Hematopoietic multipotent progenitor cell (in vitro differentiated cells): ENCODE data around the gene CHRDL1. TPM values are rescaled to one million over a fixed set of nuclear protein-coding genes. Genes with fewer than 3 reads are reported as not detected.
A peak's percentile ranks its signal among the peaks of the same experiment; 100 is the strongest.

Experiments used
- DNase-seq, 3 donors: peaks; one replicate each; pipeline ENCODE4 v3.0.0-alpha.2; 2011 to 2015; ENCODE audit warnings: low read depth in 2 of 3, low spot score in 2 of 3
- total RNA-seq: library from RNA; depleted of rRNA; stranded (reverse); fragments of >200 nt; gene quantifications from one replicate; pipeline ENCODE4 v1.2.3, GENCODE V29; 2012

Gene CHRDL1
- total RNA-seq, 1 donor: 5.9 TPM

- no peak for DNase-seq
Measured at GRCh38 chrX:110743679-110744340, 51.8 kb downstream of the CHRDL1 start.

- no peak for DNase-seq
Measured at GRCh38 chrX:110741213-110741796, 54.3 kb downstream of the CHRDL1 start.

- DNase-seq: no peak
Measured at GRCh38 chrX:110734894-110735541, 60.6 kb downstream of the CHRDL1 start.

- DNase-seq: no peak
Measured at GRCh38 chrX:110734271-110734670, 61.3 kb downstream of the CHRDL1 start.

GRCh38 chrX:110733166-110733565 lies 62.5 kb downstream of the CHRDL1 start:
- DNase-seq: no peak

GRCh38 chrX:110732266-110732665 lies 63.4 kb downstream of the CHRDL1 start:
- no peak for DNase-seq

- DNase-seq: no peak
Measured at GRCh38 chrX:110723844-110724243, 71.8 kb downstream of the CHRDL1 start.

GRCh38 chrX:110722135-110722534 lies 73.5 kb downstream of the CHRDL1 start:
- no peak for DNase-seq

GRCh38 chrX:110713666-110714065 lies 82.0 kb downstream of the CHRDL1 start:
- no peak for DNase-seq

- DNase-seq: no peak
Measured at GRCh38 chrX:110706446-110706845, 89.2 kb downstream of the CHRDL1 start.

GRCh38 chrX:110703641-110704040 lies 92.0 kb downstream of the CHRDL1 start:
- DNase-seq: no peak

GRCh38 chrX:110699109-110699508 lies 96.5 kb downstream of the CHRDL1 start:
- DNase-seq: no peak

- peak in 1 of 3 donors; percentile 32 for DNase-seq
Measured at GRCh38 chrX:110698696-110699095, 96.9 kb downstream of the CHRDL1 start.

GRCh38 chrX:110692866-110693265 lies 102.8 kb downstream of the CHRDL1 start:
- DNase-seq: peak in 1 of 3 donors; percentile 59

GRCh38 chrX:110691446-110691845 lies 104.2 kb downstream of the CHRDL1 start:
- no peak for DNase-seq

GRCh38 chrX:110684653-110685052 lies 111.0 kb downstream of the CHRDL1 start:
- no peak for DNase-seq

GRCh38 chrX:110683925-110684324 lies 111.7 kb downstream of the CHRDL1 start:
- DNase-seq: no peak

- DNase-seq: no peak
Measured at GRCh38 chrX:110678591-110678990, 117.0 kb downstream of the CHRDL1 start.

GRCh38 chrX:110675886-110676285 lies 119.7 kb downstream of the CHRDL1 start:
- no peak for DNase-seq

GRCh38 chrX:110671068-110671803 lies 124.4 kb downstream of the CHRDL1 start:
- DNase-seq: no peak

- no peak for DNase-seq
Measured at GRCh38 chrX:110669572-110669971, 126.0 kb downstream of the CHRDL1 start.
